Dedifferentiated amniotic fluid mesenchymal stem cell (primary cell): ENCODE measurements around the gene DDHD1.

Source experiments
- DNase-seq: peaks from one replicate; pipeline ENCODE4 v3.0.0-alpha.2; 2016; ENCODE audit errors: extremely low spot score

DDHD1 gene

GRCh38 chr14:53034036-53034435 is 119.1 kb downstream of the DDHD1 start:
- no peak for DNase-seq

GRCh38 chr14:53032838-53033390 is 120.2 kb downstream of the DDHD1 start:
- no peak for DNase-seq

- DNase-seq = peak; percentile 87
Observed at GRCh38 chr14:53032161-53032803, 120.8 kb downstream of the DDHD1 start.

- no peak for DNase-seq
Observed at GRCh38 chr14:53027562-53027961, 125.6 kb downstream of the DDHD1 start.

- DNase-seq = no peak
Observed at GRCh38 chr14:53027041-53027440, 126.1 kb downstream of the DDHD1 start.

GRCh38 chr14:53023325-53023724 is 129.8 kb downstream of the DDHD1 start:
- no peak for DNase-seq

GRCh38 chr14:53022593-53022992 is 130.5 kb downstream of the DDHD1 start:
- DNase-seq = no peak

- no peak for DNase-seq
Observed at GRCh38 chr14:53020193-53020932, 132.8 kb downstream of the DDHD1 start.

- DNase-seq = peak; percentile 50
Observed at GRCh38 chr14:53019406-53019805, 133.7 kb downstream of the DDHD1 start.

GRCh38 chr14:53017837-53018236 is 135.3 kb downstream of the DDHD1 start:
- DNase-seq = no peak

GRCh38 chr14:53016919-53017318 is 136.2 kb downstream of the DDHD1 start:
- no peak for DNase-seq

GRCh38 chr14:53016491-53016890 is 136.6 kb downstream of the DDHD1 start:
- DNase-seq = peak; percentile 34

GRCh38 chr14:53011053-53011462 is 142.1 kb downstream of the DDHD1 start:
- peak; percentile 91 for DNase-seq

- no peak for DNase-seq
Observed at GRCh38 chr14:53010193-53011040, 142.7 kb downstream of the DDHD1 start.

GRCh38 chr14:53006931-53007562 is 146.1 kb downstream of the DDHD1 start:
- DNase-seq = no peak

GRCh38 chr14:53004976-53005375 is 148.1 kb downstream of the DDHD1 start:
- DNase-seq = no peak

GRCh38 chr14:53003776-53004175 is 149.3 kb downstream of the DDHD1 start:
- DNase-seq = no peak

- DNase-seq = no peak
Observed at GRCh38 chr14:53002576-53002975, 150.5 kb downstream of the DDHD1 start.

GRCh38 chr14:53001787-53002378 is 151.2 kb downstream of the DDHD1 start:
- DNase-seq = no peak

- DNase-seq = peak; percentile 78
Observed at GRCh38 chr14:52998376-52999015, 154.6 kb downstream of the DDHD1 start.

- no peak for DNase-seq
Observed at GRCh38 chr14:52996493-52996892, 156.6 kb downstream of the DDHD1 start.
